Sigmoid colon (tissue), 7 donors: Measurements from ENCODE around the gene ZNF69. TPM values are rescaled to one million over a fixed set of nuclear protein-coding genes. Genes with fewer than 3 reads are reported as not detected.
"Not testable (repeated sequence)": the region's sequence is repeated elsewhere in the genome, so short reads cannot be mapped to it uniquely, and the experiment has no call there.

Experiments
- DNase-seq: peaks from one replicate; pipeline ENCODE4 v3.0.0-alpha.2; 2019
- H3K27ac ChIP-seq, 4 donors: fragments of 200-600 bp; sonication (generic); one replicate each; pipeline ENCODE4 v1.5.1; 2016 to 2019; ENCODE audit warnings: mild to moderate bottlenecking in 1 of 4
- H3K27me3 ChIP-seq, 3 donors: fragments of 200-600 bp; sonication (generic); one replicate each; pipeline ENCODE4 v1.5.1; 2019; ENCODE audit warnings: mild to moderate bottlenecking in 1 of 3
- H3K36me3 ChIP-seq, 4 donors: fragments of 200-600 bp; sonication (generic); one replicate each; pipeline ENCODE4 v1.5.1; 2016 to 2019
- H3K4me1 ChIP-seq, 4 donors: fragments of 200-600 bp; sonication (generic); one replicate each; pipeline ENCODE4 v1.5.1; 2017 to 2019
- H3K4me3 ChIP-seq, 4 donors: fragments of 200-600 bp; sonication (generic); one replicate each; pipeline ENCODE4 v1.5.1; 2017 to 2019; ENCODE audit warnings: mild to moderate bottlenecking in 2 of 4, moderate library complexity in 1 of 4
- H3K9me3 ChIP-seq, 4 donors: fragments of 200-600 bp in 3 of 4; sonication (generic) in 3 of 4; one replicate each; pipeline versions ENCODE4 v1.5.1 to v1.6.1; 2013 to 2019
- EP300 ChIP-seq, 4 donors: sonication (generic); formaldehyde crosslinking; IDR thresholded peaks; one replicate each; pipeline ENCODE4 v1.6.1; 2017; ENCODE audit warnings: antibody characterized with exemption in 4 of 4
- POLR2A ChIP-seq, 2 donors: fragments of 450-650 bp; IDR thresholded peaks; one replicate each; pipeline ENCODE4 v1.6.1; 2016; ENCODE audit warnings: antibody characterized with exemption in 2 of 2, mild to moderate bottlenecking in 2 of 2, moderate library complexity in 2 of 2
- POLR2AphosphoS5 ChIP-seq, 4 donors: sonication (generic); formaldehyde crosslinking; IDR thresholded peaks; one replicate each; pipeline ENCODE4 v1.6.1; 2017; ENCODE audit warnings: antibody characterized with exemption in 4 of 4
- WGBS, 2 donors: extraction: QIAGEN DNeasy Blood & Tissue Kit; methylation state at CpG; one replicate each; pipeline ENCODE4 v1.1.7; 2013; 5-methylcytosine and 5-hydroxymethylcytosine counted together
- intact Hi-C: fragments of 100-400 bp; cut with DNase I; formaldehyde crosslinking; loops from one replicate; pipeline ENCODE4 v1.15.1; 2023
- polyA plus RNA-seq, 3 donors: library from polyadenylated mRNA; stranded (reverse); fragments of 200-250 nt; gene quantifications; one replicate each; pipeline ENCODE4 v1.2.3, GENCODE V29; 2013
- total RNA-seq, 4 donors: library from RNA; depleted of rRNA; stranded (reverse); fragments of >200 nt; gene quantifications; one replicate each; pipeline ENCODE4 v1.1.0, GENCODE V29; 2016
- TF ChIP-seq, protein P1 (sequence below), 4 experiments: fragments of 450-650 bp in 3 of 4; fragments of 200-600 bp in 1 of 4; IDR thresholded peaks; one replicate each; pipeline ENCODE4 v1.5.1; 2016 to 2019; ENCODE audit warnings: antibody characterized with exemption in 4 of 4, mild to moderate bottlenecking in 3 of 4, moderate library complexity in 2 of 4
- donor health status: healthy with polysubstance abuse.
- donor health status: Bipolar disorder and iron deficiency.
- donor health status: healthy.

ZNF69 gene
- total and polyA plus RNA-seq, 7 donors: 7.6 to 23.2 (median 9.6) TPM

DNA sequence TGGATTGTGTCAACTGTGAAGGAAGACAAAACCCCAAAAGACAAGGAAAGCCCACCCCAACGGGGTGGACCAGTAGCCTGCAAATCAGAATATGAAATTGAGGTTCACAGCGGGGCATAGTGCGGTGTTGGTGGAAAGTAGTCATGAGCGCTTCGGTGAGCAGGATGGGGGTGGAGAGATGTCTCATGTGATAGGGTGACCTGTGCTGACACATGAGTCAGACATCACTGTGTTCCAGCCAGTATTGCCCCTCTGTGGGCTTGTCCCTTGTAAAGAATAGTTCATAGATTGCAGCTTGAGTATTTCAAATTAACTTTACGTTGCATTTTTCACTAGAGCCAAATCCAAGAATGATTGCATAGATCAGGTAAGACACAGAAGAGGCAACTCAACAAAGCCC, 7.3 kb downstream of the ZNF69 start:
- H3K9me3 ChIP-seq: peaks cover 0 to 4% (median under 1%) of the 10 kb centered on the region in 4 donors
- H3K4me3 ChIP-seq: no peak overlapping the region
- no peak overlapping the region for H3K27ac ChIP-seq
- H3K4me1 ChIP-seq: peaks cover 0 to 17% (median 15%) of the 10 kb centered on the region in 4 donors
- H3K36me3 ChIP-seq: peaks cover 0 to 5% (median 0%) of the 10 kb centered on the region in 4 donors
- 97 to 98% methylated on average over 6 of the region's 6 CpGs for WGBS, 2 donors
- no peak for DNase-seq
- TF ChIP-seq EP300 (IDR thresholded peaks at IDR 0.05) (no peak), POLR2A (IDR thresholded peaks at IDR 0.05) (no peak), POLR2AphosphoS5 (IDR thresholded peaks at IDR 0.05) (no peak)
- TF ChIP-seq, protein P1, sequence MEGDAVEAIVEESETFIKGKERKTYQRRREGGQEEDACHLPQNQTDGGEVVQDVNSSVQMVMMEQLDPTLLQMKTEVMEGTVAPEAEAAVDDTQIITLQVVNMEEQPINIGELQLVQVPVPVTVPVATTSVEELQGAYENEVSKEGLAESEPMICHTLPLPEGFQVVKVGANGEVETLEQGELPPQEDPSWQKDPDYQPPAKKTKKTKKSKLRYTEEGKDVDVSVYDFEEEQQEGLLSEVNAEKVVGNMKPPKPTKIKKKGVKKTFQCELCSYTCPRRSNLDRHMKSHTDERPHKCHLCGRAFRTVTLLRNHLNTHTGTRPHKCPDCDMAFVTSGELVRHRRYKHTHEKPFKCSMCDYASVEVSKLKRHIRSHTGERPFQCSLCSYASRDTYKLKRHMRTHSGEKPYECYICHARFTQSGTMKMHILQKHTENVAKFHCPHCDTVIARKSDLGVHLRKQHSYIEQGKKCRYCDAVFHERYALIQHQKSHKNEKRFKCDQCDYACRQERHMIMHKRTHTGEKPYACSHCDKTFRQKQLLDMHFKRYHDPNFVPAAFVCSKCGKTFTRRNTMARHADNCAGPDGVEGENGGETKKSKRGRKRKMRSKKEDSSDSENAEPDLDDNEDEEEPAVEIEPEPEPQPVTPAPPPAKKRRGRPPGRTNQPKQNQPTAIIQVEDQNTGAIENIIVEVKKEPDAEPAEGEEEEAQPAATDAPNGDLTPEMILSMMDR (IDR thresholded peaks at IDR 0.05): no peak
- H3K27me3 ChIP-seq: no peaks in the 10 kb centered on the region
- intact Hi-C loops: no loop called here

DNA sequence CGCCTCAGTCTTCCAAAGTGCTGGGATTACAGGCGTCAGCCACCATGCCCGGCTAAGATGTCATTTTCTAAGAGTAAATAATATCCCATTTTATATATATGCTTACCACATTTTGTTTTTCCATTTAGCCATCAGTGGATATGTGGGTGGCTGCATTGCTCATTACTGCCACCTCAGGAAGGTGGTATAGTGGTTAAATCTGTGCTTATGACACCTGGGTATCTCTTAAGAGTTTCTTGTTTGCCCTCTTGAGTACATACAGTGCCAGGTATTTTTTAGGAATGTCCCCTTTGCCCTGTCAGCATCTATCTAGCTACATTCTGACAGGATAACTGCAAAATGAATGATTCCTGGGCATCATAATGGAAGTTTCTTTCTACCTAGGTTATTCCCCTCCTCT, 14.6 kb downstream of the ZNF69 start:
- Histone ChIP-seq H3K36me3 (peaks cover 17 to 33% (median 32%) of the 10 kb centered on the region in 4 donors), H3K9me3 (peaks cover 19 to 60% (median 37%) of the 10 kb centered on the region in 4 donors), H3K4me1 (no peaks in the 10 kb centered on the region), H3K27me3 (no peaks in the 10 kb centered on the region), H3K4me3 (no peak overlapping the region), H3K27ac (no peak overlapping the region)
- WGBS, 2 donors: 94 to 96% methylated on average over 3 of the region's 3 CpGs
- intact Hi-C loops: no loop called here
- TF ChIP-seq, protein P1 (IDR thresholded peaks at IDR 0.05): no peak
- TF ChIP-seq EP300 (IDR thresholded peaks at IDR 0.05) (no peak), POLR2AphosphoS5 (IDR thresholded peaks at IDR 0.05) (no peak), POLR2A (IDR thresholded peaks at IDR 0.05) (no peak)
- no peak for DNase-seq

DNA sequence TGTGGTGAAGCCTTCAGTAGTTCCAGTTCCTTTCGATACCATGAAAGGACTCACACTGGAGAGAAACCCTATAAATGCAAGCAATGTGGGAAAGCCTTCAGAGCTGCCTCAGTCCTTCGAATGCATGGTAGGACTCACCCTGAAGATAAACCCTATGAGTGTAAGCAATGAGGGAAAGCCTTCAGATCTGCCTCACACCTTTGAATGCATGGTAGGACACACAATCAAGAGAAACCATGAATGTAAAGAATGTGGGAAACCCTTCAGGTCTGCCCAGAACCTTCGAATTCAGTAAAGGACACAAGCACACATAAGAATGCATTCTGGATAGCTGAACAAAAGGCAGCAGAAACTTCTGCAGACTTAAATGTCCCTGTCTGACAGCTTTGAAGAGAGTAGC, 18.3 kb downstream of the ZNF69 start:
- H3K9me3 ChIP-seq: peaks cover 27 to 49% (median 46%) of the 10 kb centered on the region in 4 donors
- intact Hi-C loops: no loop called here
- no peak overlapping the region for H3K4me3 ChIP-seq
- peaks cover 17 to 33% (median 32%) of the 10 kb centered on the region in 4 donors for H3K36me3 ChIP-seq
- H3K27ac ChIP-seq: no peak overlapping the region
- no peaks in the 10 kb centered on the region for H3K27me3 ChIP-seq
- TF ChIP-seq POLR2A (IDR thresholded peaks at IDR 0.05) (no peak), EP300 (IDR thresholded peaks at IDR 0.05) (no peak), POLR2AphosphoS5 (IDR thresholded peaks at IDR 0.05) (no peak)
- TF ChIP-seq, protein P1 (IDR thresholded peaks at IDR 0.05): no peak
- no peaks in the 10 kb centered on the region for H3K4me1 ChIP-seq
- no peak for DNase-seq
- 97 to 98% methylated on average over 3 of the region's 3 CpGs for WGBS, 2 donors

DNA sequence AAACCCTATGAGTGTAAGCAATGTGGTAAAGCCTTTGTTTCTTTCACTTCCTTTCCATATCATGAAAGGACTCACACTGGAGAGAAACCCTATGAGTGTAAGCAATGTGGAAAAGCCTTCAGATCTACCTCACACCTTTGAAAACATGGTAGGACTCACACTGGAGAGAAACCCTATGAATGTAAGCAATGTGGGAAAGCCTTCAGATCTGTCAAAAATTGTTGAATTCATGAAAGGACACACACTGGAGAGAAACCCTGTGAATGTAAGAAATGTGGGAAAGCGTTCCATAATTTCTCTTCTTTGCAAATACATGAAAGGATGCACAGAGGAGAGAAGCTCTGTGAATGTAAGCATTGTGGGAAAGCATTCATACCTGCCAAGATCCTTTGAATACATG, 24.4 kb downstream of the ZNF69 start:
- peaks cover 21 to 38% (median 28%) of the 10 kb centered on the region in 4 donors for H3K9me3 ChIP-seq

DNA sequence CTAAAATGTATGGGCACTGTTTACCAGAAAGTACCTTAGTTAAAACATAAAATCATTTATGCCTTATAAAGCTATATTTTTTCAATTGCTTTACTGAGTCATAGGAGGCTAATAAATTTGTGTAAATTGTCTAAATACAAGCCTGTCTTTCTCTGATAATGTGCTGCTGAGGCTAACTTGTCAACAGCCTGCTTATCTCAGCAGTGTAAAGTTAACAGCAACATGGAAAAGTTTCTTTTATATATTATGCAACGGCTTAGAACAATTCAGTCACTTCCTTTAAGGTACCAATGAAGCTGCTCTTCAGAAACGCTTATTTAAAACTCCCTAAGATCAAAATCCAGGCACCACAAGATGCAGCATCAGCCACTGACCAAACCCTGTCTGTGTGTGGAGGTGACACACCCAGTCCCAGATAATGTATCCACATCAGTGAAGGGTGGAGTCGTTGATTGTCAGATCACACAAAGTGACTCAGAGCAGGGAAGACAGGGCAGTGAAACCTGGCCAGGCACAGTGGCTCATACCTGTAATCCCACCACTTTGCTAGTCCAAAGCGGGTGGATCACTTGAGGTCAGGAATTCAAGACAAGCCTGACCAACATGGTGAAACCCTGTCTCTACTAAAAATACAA, 27.0 kb downstream of the ZNF69 start:
- intact Hi-C loops, H3K27ac ChIP-seq, DNase-seq, H3K4me1 ChIP-seq, H3K36me3 ChIP-seq, H3K27me3 ChIP-seq, H3K4me3 ChIP-seq: not testable (repeated sequence)
- peaks cover 15 to 27% (median 21%) of the 10 kb centered on the region in 4 donors for H3K9me3 ChIP-seq
- 94 to 97% methylated on average over 4 of the region's 4 CpGs for WGBS, 2 donors

More for the DNA sequence above, 24.4 kb downstream of the ZNF69 start:
- H3K4me3 ChIP-seq, DNase-seq, H3K4me1 ChIP-seq, H3K27me3 ChIP-seq, H3K27ac ChIP-seq, H3K36me3 ChIP-seq, intact Hi-C loops: not testable (repeated sequence)
- WGBS, 2 donors: 91 to 94% methylated on average over 1 of the region's 1 CpG
